ENCODE results near the gene NR3C2. TPM values are rescaled to one million over a fixed set of nuclear protein-coding genes. Genes with fewer than 3 reads are reported as not detected.

Gene NR3C2
- total RNA-seq, 1 experiment from 2014 or later: 0.96 TPM

- CTCF ChIA-PET: no interaction called here
- intact Hi-C loops (cut with micrococcal nuclease; ENCODE audit: unreplicated experiment): no loop called here
- DNase-seq: no peak
- Histone ChIP-seq H3K79me2 (ENCODE audit: low read depth) (no peaks in the 10 kb centered on the region), H3K27me3 (ENCODE audit: insufficient read depth, low read depth) (no peaks in the 10 kb centered on the region), H3F3A (ENCODE audit: insufficient read depth, low read depth) (no peaks in the 10 kb centered on the region), H3K4me2 (no peak overlapping the region), H3K9me3 (ENCODE audit: insufficient read depth, low read depth) (no peaks in the 10 kb centered on the region), H2AFZ (no peak overlapping the region), H3K4me3 (no peak overlapping the region), H3K36me3 (ENCODE audit: low read depth) (no peaks in the 10 kb centered on the region), H3K4me1 (replicated peaks; ENCODE audit: insufficient read depth) (no peaks in the 10 kb centered on the region), H3K9me2 (ENCODE audit: insufficient read depth) (no peaks in the 10 kb centered on the region), H3K27ac (no peak overlapping the region), H4K20me1 (ENCODE audit: insufficient read depth) (no peaks in the 10 kb centered on the region)
- BruUV-seq (replicated peaks): no TSS peak
- POLR2A ChIA-PET (ENCODE audit: unreplicated experiment): no interaction called here
- TF ChIP-seq, protein P1, sequence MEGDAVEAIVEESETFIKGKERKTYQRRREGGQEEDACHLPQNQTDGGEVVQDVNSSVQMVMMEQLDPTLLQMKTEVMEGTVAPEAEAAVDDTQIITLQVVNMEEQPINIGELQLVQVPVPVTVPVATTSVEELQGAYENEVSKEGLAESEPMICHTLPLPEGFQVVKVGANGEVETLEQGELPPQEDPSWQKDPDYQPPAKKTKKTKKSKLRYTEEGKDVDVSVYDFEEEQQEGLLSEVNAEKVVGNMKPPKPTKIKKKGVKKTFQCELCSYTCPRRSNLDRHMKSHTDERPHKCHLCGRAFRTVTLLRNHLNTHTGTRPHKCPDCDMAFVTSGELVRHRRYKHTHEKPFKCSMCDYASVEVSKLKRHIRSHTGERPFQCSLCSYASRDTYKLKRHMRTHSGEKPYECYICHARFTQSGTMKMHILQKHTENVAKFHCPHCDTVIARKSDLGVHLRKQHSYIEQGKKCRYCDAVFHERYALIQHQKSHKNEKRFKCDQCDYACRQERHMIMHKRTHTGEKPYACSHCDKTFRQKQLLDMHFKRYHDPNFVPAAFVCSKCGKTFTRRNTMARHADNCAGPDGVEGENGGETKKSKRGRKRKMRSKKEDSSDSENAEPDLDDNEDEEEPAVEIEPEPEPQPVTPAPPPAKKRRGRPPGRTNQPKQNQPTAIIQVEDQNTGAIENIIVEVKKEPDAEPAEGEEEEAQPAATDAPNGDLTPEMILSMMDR (conservative IDR thresholded peaks at IDR 0.05): no peak
- no peak for TF ChIP-seq EZH2 (IDR thresholded peaks at IDR 0.05; ENCODE audit: low read depth)
These were observed 227.6 kb downstream of the NR3C2 start for GRCh38 chr4:148214529-148215166.

DNA sequence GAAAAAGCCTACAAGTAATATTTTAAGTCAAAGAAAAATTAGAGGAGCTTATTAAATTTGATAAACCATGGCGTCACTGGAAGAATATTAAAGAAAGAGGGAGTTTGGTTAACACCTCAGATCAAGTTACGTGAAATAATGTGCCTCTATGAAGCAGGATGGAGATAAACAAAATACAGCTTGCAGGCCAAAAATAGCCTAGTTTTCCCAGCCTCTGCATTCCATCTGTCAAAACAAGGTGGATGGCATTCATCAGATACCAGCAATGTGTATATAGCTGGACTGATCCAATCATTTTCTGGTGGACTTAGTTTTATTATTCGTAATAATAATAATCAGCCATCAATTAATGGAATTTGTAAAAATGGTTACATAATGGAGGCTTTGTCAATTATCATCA, 230.7 kb downstream of the NR3C2 start:
- Histone ChIP-seq H3K4me3 (no peak overlapping the region), H3K4me2 (no peak overlapping the region), H3K36me3 (ENCODE audit: low read depth) (no peaks in the 10 kb centered on the region), H4K20me1 (ENCODE audit: insufficient read depth) (no peaks in the 10 kb centered on the region), H2AFZ (no peak overlapping the region), H3K9me3 (ENCODE audit: insufficient read depth, low read depth) (no peaks in the 10 kb centered on the region), H3K79me2 (ENCODE audit: low read depth) (no peaks in the 10 kb centered on the region), H3K27me3 (ENCODE audit: insufficient read depth, low read depth) (no peaks in the 10 kb centered on the region), H3K4me1 (replicated peaks; ENCODE audit: insufficient read depth) (no peaks in the 10 kb centered on the region), H3K27ac (no peak overlapping the region), H3F3A (ENCODE audit: insufficient read depth, low read depth) (no peaks in the 10 kb centered on the region), H3K9me2 (ENCODE audit: insufficient read depth) (no peaks in the 10 kb centered on the region)
- TF ChIP-seq EZH2 (IDR thresholded peaks at IDR 0.05; ENCODE audit: low read depth): no peak
- TF ChIP-seq, protein P1 (conservative IDR thresholded peaks at IDR 0.05): no peak
- CTCF ChIA-PET: no interaction called here
- intact Hi-C loops (cut with micrococcal nuclease; ENCODE audit: unreplicated experiment): no loop called here
- DNase-seq: no peak
- no TSS peak for BruUV-seq (replicated peaks)
- POLR2A ChIA-PET (ENCODE audit: unreplicated experiment): no interaction called here

DNA sequence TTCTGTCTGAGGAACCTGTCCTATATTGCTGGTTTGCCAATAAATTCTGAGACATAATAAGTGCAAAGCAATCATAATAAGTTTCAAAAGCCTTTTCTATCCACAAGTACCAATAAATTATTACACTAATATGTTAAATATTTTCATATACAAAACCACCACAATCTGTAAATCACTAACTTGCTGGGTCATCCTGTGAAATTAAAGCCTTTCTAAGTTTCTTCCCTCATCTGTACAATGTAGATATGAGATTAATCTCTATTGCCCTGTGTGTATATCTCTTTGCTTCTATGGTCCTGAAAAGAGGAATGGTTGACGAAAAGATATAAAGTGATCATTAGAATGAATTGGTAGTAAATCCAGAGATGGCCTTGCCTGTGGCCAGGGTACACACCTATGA, 231.6 kb downstream of the NR3C2 start:
- Histone ChIP-seq H3K36me3 (ENCODE audit: low read depth) (no peaks in the 10 kb centered on the region), H3K9me2 (ENCODE audit: insufficient read depth) (no peaks in the 10 kb centered on the region), H3K4me1 (replicated peaks; ENCODE audit: insufficient read depth) (no peaks in the 10 kb centered on the region), H3K4me2 (no peak overlapping the region), H3K9me3 (ENCODE audit: insufficient read depth, low read depth) (no peaks in the 10 kb centered on the region), H3K79me2 (ENCODE audit: low read depth) (no peaks in the 10 kb centered on the region), H3K27me3 (ENCODE audit: insufficient read depth, low read depth) (no peaks in the 10 kb centered on the region), H3F3A (ENCODE audit: insufficient read depth, low read depth) (no peaks in the 10 kb centered on the region), H2AFZ (no peak overlapping the region), H3K4me3 (no peak overlapping the region), H3K27ac (no peak overlapping the region), H4K20me1 (ENCODE audit: insufficient read depth) (no peaks in the 10 kb centered on the region)
- ChIA-PET CTCF (no interaction called here), POLR2A (ENCODE audit: unreplicated experiment) (no interaction called here)
- no peak for TF ChIP-seq EZH2 (IDR thresholded peaks at IDR 0.05; ENCODE audit: low read depth)
- TF ChIP-seq, protein P1 (conservative IDR thresholded peaks at IDR 0.05): no peak
- DNase-seq: no peak
- no TSS peak for BruUV-seq (replicated peaks)
- intact Hi-C loops (cut with micrococcal nuclease; ENCODE audit: unreplicated experiment): no loop called here

All from PC-9 (cell line).